HepG2 (cell line): Measurements from ENCODE around the gene KIRREL3. TPM values are rescaled to one million over a fixed set of nuclear protein-coding genes. Genes with fewer than 3 reads are reported as not detected.

Experiments used
- ATAC-seq: fragments of 200-7000 bp; cut with Tn5 transposase; 3 replicates; pipeline ENCODE4 v1.9.1; 2020; ENCODE audit warnings: mild to moderate bottlenecking, moderate library complexity
- BruUV-seq: library from RNA; stranded (reverse); fragments of 400-500 nt; replicated peaks from 2 replicates; lab custom pipeline; 2021; lab: Mats Ljungman, UMichigan
- CTCF ChIA-PET: fragments of 300-600 bp; formaldehyde crosslinking; extraction: SDS; loops from one replicate; lab custom pipeline; 2021; ENCODE audit warnings: low total read pairs, inconsistent platforms, low intra/inter-chr PET ratio; lab: Yijun Ruan, JAX
- POLR2A ChIA-PET: fragments of 350-600 bp; sonication (Branson Sonifier 250); formaldehyde crosslinking; loops from one replicate; lab custom pipeline; 2020; ENCODE audit warnings: antibody characterized with exemption, inconsistent platforms; lab: Yijun Ruan, JAX
- DNase-seq: peaks from one replicate; pipeline ENCODE4 v3.0.0-alpha.2; 2015; ENCODE audit warnings: low spot score
- FAIRE-seq: peaks from 3 replicates; lab custom pipeline; 2011; peaks lifted over from hg19 to GRCh38; lab: Jason Lieb, UNC
- H2AFZ ChIP-seq: one replicate; pipeline ENCODE4 v1.6.1; 2011; ENCODE audit warnings: low read length, inconsistent platforms
- H3K27ac ChIP-seq: fragments of 300-600 bp; 3 replicates; pipeline ENCODE4 v1.8.0; 2011; ENCODE audit warnings: mixed run types, mild to moderate bottlenecking, mixed read lengths, low read length, inconsistent platforms; ENCODE audit not compliant: insufficient read depth; ENCODE audit errors: extremely low read length
- H3K27me3 ChIP-seq, 2 experiments: fragments of 200-600 bp in 1 of 2; 2 replicates in 1 of 2; 3 replicates in 1 of 2; pipeline versions ENCODE4 v1.6.0 to v1.8.0; 2011; ENCODE audit warnings: low read length in 2 of 2, mild to moderate bottlenecking in 2 of 2, moderate library complexity in 2 of 2, inconsistent platforms in 1 of 2; ENCODE audit not compliant: insufficient read depth in 2 of 2, control insufficient read depth in 1 of 2
- H3K36me3 ChIP-seq, 2 experiments: fragments of 200-600 bp in 1 of 2; replicated peaks in 1 of 2; 2 replicates in 1 of 2; 3 replicates in 1 of 2; pipeline versions ENCODE4 v1.5.1 to v1.8.0; 2011; ENCODE audit warnings: low read length in 2 of 2, inconsistent platforms in 1 of 2; ENCODE audit not compliant: insufficient read depth in 2 of 2, control insufficient read depth in 1 of 2
- H3K4me1 ChIP-seq: 2 replicates; pipeline ENCODE4 v1.5.1; 2012; ENCODE audit warnings: low read length, inconsistent platforms; ENCODE audit not compliant: insufficient read depth
- H3K4me2 ChIP-seq: 2 replicates; pipeline ENCODE4 v1.6.0; 2011; ENCODE audit warnings: low read depth, low read length, inconsistent platforms
- H3K4me3 ChIP-seq, 3 experiments: fragments of 200-600 bp in 1 of 3; sonication (generic), shearing (Covaris generic) in 1 of 3; replicated peaks in 1 of 3; 2 replicates each; pipeline ENCODE4 v1.5.1; 2011 to 2016; ENCODE audit warnings: low read length in 3 of 3, inconsistent platforms in 2 of 3, low read depth in 2 of 3, mild to moderate bottlenecking in 2 of 3, control low read depth in 1 of 3, mixed read lengths in 1 of 3; ENCODE audit not compliant: insufficient read depth in 1 of 3
- H3K79me2 ChIP-seq: one replicate; pipeline ENCODE4 v1.6.1; 2011; ENCODE audit warnings: low read length, inconsistent platforms; ENCODE audit not compliant: insufficient read depth
- H3K9ac ChIP-seq: 2 replicates; pipeline ENCODE4 v1.6.0; 2011; ENCODE audit warnings: mild to moderate bottlenecking, low read depth, low read length, inconsistent platforms; ENCODE audit not compliant: insufficient read depth
- H3K9me3 ChIP-seq: 2 replicates; pipeline ENCODE4 v1.5.1; 2012; ENCODE audit warnings: mild to moderate bottlenecking, low read length
- H4K20me1 ChIP-seq: 2 replicates; pipeline ENCODE4 v1.6.0; 2011; ENCODE audit warnings: inconsistent platforms, mild to moderate bottlenecking, low read length, moderate library complexity; ENCODE audit not compliant: insufficient read depth
- ETV6 ChIP-seq: sonication (generic); formaldehyde crosslinking; conservative IDR thresholded peaks from 2 replicates; pipeline ENCODE4 v1.4.0; 2020; ENCODE audit warnings: missing genetic modification reagents
- GZF1 ChIP-seq: sonication (generic); formaldehyde crosslinking; IDR thresholded peaks from 2 replicates; pipeline ENCODE4 v1.5.1; 2020; ENCODE audit warnings: mild to moderate bottlenecking, missing genetic modification reagents
- KDM3A ChIP-seq: IDR thresholded peaks from 2 replicates; pipeline ENCODE4 v1.6.1; 2018; ENCODE audit warnings: low read depth, missing compliant biosample characterization
- MIER3 ChIP-seq: IDR thresholded peaks from 2 replicates; pipeline ENCODE4 v1.6.1; 2016; ENCODE audit warnings: missing compliant biosample characterization, borderline replicate concordance
- PAF1 ChIP-seq: IDR thresholded peaks from 2 replicates; pipeline ENCODE4 v1.6.1; 2016; ENCODE audit warnings: missing genetic modification reagents, missing compliant biosample characterization
- RBFOX2 ChIP-seq: fragments of 200-400 bp; formaldehyde crosslinking; IDR thresholded peaks from 2 replicates; pipeline ENCODE4 v1.6.1; 2017; ENCODE audit warnings: low read depth, mild to moderate bottlenecking, low read length
- RFXANK ChIP-seq: IDR thresholded peaks from 2 replicates; pipeline ENCODE4 v1.6.1; 2016
- STAG1 ChIP-seq: sonication (generic); formaldehyde crosslinking; IDR thresholded peaks from 2 replicates; pipeline ENCODE4 v1.4.0; 2020; ENCODE audit warnings: missing genetic modification reagents
- ZNF296 ChIP-seq: sonication (generic); formaldehyde crosslinking; conservative IDR thresholded peaks from 2 replicates; pipeline ENCODE4 v1.5.0; 2020; ENCODE audit warnings: mild to moderate bottlenecking, missing genetic modification reagents
- ZNF530 ChIP-seq: sonication (generic); formaldehyde crosslinking; IDR thresholded peaks from 2 replicates; pipeline ENCODE4 v1.5.0; 2020; ENCODE audit warnings: low read depth, mild to moderate bottlenecking, missing genetic modification reagents
- ZNF713 ChIP-seq: sonication (generic); formaldehyde crosslinking; IDR thresholded peaks from 2 replicates; pipeline ENCODE4 v1.4.0; 2020; ENCODE audit warnings: mild to moderate bottlenecking, missing genetic modification reagents
- WGBS: methylation state at CpG from one replicate; pipeline ENCODE4 v1.1.6; 2017; ENCODE audit warnings: low lambda C conversion rate; 5-methylcytosine and 5-hydroxymethylcytosine counted together
- in situ Hi-C: cut with HindIII; loops from 2 replicates; pipeline ENCODE4 v1.10.0; 2017; ENCODE audit warnings: low pct_unique_long_range_greater_than_20kb; ENCODE audit not compliant: extremely low pct_ligation_motif_present
- intact Hi-C: fragments of 100-400 bp; cut with micrococcal nuclease; formaldehyde crosslinking; loops from one replicate; pipeline ENCODE4 v1.10.0; 2022; ENCODE audit not compliant: unreplicated experiment
- polyA plus RNA-seq, 8 experiments: library from polyadenylated mRNA; depleted of rRNA in 3 of 8; stranded (reverse) in 7 of 8; unstranded in 1 of 8; fragments of >200 nt; fragmentation: Illumina TruSeq in 4 of 8; extraction: Trizol in 4 of 8; gene quantifications; 2 replicates each; pipeline versions ENCODE4 v1.2.1 to v1.2.3, GENCODE V29; 2011 to 2016; ENCODE audit warnings: low read depth in 4 of 8, missing spikeins in 1 of 8, mixed read lengths in 1 of 8; ENCODE audit not compliant: insufficient read depth in 1 of 8
- total RNA-seq, 5 experiments: library from RNA; depleted of rRNA; stranded (reverse); fragments of >200 nt; fragmentation: Illumina TruSeq; extraction: Trizol; gene quantifications; 2 replicates each; pipeline ENCODE4 v1.2.3, GENCODE V29; 2016; ENCODE audit warnings: low read depth in 1 of 5
- TF ChIP-seq, protein P1 (sequence below): sonication (generic); formaldehyde crosslinking; IDR thresholded peaks from 2 replicates; pipeline ENCODE4 v1.5.0; 2020; ENCODE audit warnings: missing genetic modification reagents
- TF ChIP-seq, protein P2 (sequence below): sonication (generic); formaldehyde crosslinking; conservative IDR thresholded peaks from 2 replicates; pipeline ENCODE4 v1.4.0; 2020; ENCODE audit warnings: missing genetic modification reagents
- TF ChIP-seq, protein P3 (sequence below): sonication (generic); formaldehyde crosslinking; IDR thresholded peaks from 2 replicates; pipeline ENCODE4 v1.5.1; 2020; ENCODE audit warnings: mild to moderate bottlenecking, missing genetic modification reagents
- TF ChIP-seq, protein P4 (sequence below): sonication (generic); formaldehyde crosslinking; IDR thresholded peaks from 2 replicates; pipeline ENCODE4 v1.5.0; 2020; ENCODE audit warnings: mild to moderate bottlenecking, missing genetic modification reagents
- TF ChIP-seq, protein P5 (sequence below): sonication (generic); formaldehyde crosslinking; IDR thresholded peaks from 2 replicates; pipeline ENCODE4 v1.4.0; 2020; ENCODE audit warnings: missing genetic modification reagents, mild to moderate bottlenecking, borderline replicate concordance

The KIRREL3 gene
- total and polyA plus RNA-seq, 2 of the 13 experiments (the other 11 are each of a cell fraction or from before 2014, with no cell fraction given): not detected

DNA sequence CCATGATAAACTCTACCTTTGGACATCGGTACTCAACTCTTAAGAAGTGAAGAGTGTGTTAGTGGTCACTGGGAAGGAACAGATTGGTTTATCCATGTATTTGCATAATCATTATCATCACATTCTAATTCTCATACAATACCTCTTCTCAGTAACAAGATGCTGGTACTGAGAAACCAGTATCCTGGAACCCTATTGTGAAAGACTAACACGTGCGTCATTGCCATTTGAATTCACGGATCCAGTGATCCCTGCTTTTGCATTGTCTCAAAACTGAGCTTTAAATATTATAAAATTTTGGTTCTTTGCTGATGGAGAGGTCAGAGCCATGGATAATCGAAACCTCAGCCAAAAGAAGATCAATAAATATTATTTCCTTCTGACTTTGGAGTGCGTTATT lies 35.2 kb downstream of the KIRREL3 start:
- in situ Hi-C loops: no loop called here
- H2AFZ ChIP-seq: no peak overlapping the region
- no peak overlapping the region for H3K27ac ChIP-seq
- intact Hi-C loops: no loop called here
- no peaks in the 10 kb centered on the region for H3K4me1 ChIP-seq
- WGBS: under 1% methylated on average over 6 of the region's 6 CpGs
- POLR2A ChIA-PET: no interaction called here
- H3K9me3 ChIP-seq: no peaks in the 10 kb centered on the region
- no peak overlapping the region for H3K4me2 ChIP-seq
- no peaks in the 10 kb centered on the region for H3K36me3 ChIP-seq
- H3K4me3 ChIP-seq: no peak overlapping the region
- CTCF ChIA-PET: no interaction called here
- BruUV-seq: no TSS peak
- FAIRE-seq (no peak), ATAC-seq (no peak), DNase-seq (no peak)
- H3K9ac ChIP-seq: no peak overlapping the region
- H3K27me3 ChIP-seq: peaks cover 4 to 24% of the 10 kb centered on the region in 2 experiments; a peak in 3 of 5 replicates
- H3K79me2 ChIP-seq: no peaks in the 10 kb centered on the region
- no peaks in the 10 kb centered on the region for H4K20me1 ChIP-seq
- TF ChIP-seq, protein P1, sequence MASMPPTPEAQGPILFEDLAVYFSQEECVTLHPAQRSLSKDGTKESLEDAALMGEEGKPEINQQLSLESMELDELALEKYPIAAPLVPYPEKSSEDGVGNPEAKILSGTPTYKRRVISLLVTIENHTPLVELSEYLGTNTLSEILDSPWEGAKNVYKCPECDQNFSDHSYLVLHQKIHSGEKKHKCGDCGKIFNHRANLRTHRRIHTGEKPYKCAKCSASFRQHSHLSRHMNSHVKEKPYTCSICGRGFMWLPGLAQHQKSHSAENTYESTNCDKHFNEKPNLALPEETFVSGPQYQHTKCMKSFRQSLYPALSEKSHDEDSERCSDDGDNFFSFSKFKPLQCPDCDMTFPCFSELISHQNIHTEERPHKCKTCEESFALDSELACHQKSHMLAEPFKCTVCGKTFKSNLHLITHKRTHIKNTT: no peak
- TF ChIP-seq KDM3A (CRISPR knock-in tag) (no peak), ZNF296 (no peak), ZNF713 (no peak), ETV6 (no peak), GZF1 (CRISPR knock-in tag) (no peak), RFXANK (CRISPR knock-in tag) (no peak), MIER3 (CRISPR knock-in tag) (no peak), ZNF530 (CRISPR knock-in tag) (no peak), RBFOX2 (no peak), STAG1 (CRISPR knock-in tag) (no peak), PAF1 (no peak)
- TF ChIP-seq, protein P2, sequence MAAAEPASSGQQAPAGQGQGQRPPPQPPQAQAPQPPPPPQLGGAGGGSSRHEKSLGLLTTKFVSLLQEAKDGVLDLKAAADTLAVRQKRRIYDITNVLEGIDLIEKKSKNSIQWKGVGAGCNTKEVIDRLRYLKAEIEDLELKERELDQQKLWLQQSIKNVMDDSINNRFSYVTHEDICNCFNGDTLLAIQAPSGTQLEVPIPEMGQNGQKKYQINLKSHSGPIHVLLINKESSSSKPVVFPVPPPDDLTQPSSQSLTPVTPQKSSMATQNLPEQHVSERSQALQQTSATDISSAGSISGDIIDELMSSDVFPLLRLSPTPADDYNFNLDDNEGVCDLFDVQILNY (CRISPR knock-in tag): no peak
- TF ChIP-seq, protein P3, sequence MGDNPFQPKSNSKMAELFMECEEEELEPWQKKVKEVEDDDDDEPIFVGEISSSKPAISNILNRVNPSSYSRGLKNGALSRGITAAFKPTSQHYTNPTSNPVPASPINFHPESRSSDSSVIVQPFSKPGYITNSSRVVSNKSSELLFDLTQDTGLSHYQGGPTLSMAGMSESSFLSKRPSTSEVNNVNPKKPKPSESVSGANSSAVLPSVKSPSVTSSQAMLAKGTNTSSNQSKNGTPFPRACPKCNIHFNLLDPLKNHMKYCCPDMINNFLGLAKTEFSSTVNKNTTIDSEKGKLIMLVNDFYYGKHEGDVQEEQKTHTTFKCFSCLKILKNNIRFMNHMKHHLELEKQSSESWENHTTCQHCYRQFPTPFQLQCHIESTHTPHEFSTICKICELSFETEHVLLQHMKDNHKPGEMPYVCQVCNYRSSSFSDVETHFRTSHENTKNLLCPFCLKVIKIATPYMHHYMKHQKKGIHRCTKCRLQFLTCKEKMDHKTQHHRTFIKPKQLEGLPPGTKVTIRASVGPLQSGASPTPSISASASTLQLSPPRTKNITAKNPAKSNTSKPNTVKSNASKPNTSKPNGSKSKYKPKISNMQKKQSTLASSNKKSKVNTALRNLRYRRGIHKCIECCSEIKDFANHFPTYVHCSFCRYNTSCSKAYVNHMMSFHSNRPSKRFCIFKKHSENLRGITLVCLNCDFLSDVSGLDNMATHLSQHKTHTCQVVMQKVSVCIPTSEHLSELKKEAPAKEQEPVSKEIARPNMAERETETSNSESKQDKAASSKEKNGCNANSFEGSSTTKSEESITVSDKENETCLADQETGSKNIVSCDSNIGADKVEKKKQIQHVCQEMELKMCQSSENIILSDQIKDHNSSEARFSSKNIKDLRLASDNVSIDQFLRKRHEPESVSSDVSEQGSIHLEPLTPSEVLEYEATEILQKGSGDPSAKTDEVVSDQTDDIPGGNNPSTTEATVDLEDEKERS (CRISPR knock-in tag): no peak
- TF ChIP-seq, protein P4, sequence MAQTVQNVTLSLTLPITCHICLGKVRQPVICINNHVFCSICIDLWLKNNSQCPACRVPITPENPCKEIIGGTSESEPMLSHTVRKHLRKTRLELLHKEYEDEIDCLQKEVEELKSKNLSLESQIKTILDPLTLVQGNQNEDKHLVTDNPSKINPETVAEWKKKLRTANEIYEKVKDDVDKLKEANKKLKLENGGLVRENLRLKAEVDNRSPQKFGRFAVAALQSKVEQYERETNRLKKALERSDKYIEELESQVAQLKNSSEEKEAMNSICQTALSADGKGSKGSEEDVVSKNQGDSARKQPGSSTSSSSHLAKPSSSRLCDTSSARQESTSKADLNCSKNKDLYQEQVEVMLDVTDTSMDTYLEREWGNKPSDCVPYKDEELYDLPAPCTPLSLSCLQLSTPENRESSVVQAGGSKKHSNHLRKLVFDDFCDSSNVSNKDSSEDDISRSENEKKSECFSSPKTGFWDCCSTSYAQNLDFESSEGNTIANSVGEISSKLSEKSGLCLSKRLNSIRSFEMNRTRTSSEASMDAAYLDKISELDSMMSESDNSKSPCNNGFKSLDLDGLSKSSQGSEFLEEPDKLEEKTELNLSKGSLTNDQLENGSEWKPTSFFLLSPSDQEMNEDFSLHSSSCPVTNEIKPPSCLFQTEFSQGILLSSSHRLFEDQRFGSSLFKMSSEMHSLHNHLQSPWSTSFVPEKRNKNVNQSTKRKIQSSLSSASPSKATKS (CRISPR knock-in tag): no peak
- TF ChIP-seq, protein P5, sequence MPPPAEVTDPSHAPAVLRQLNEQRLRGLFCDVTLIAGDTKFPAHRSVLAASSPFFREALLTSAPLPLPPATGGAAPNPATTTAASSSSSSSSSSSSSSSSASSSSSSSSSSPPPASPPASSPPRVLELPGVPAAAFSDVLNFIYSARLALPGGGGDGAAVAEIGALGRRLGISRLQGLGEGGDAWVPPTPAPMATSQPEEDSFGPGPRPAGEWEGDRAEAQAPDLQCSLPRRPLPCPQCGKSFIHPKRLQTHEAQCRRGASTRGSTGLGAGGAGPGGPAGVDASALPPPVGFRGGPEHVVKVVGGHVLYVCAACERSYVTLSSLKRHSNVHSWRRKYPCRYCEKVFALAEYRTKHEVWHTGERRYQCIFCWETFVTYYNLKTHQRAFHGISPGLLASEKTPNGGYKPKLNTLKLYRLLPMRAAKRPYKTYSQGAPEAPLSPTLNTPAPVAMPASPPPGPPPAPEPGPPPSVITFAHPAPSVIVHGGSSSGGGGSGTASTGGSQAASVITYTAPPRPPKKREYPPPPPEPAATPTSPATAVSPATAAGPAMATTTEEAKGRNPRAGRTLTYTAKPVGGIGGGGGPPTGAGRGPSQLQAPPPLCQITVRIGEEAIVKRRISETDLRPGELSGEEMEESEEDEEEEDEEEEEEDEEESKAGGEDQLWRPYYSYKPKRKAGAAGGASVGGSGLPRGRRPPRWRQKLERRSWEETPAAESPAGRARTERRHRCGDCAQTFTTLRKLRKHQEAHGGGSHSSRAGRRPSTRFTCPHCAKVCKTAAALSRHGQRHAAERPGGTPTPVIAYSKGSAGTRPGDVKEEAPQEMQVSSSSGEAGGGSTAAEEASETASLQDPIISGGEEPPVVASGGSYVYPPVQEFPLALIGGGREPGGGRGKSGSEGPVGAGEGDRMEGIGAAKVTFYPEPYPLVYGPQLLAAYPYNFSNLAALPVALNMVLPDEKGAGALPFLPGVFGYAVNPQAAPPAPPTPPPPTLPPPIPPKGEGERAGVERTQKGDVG: no peak
